Activated B cell treated with CpG ODN at 0.5 μM for 24 hours (primary cell): ENCODE results near the gene SAMM50. TPM values are rescaled to one million over a fixed set of nuclear protein-coding genes. Genes with fewer than 3 reads are reported as not detected.

Experiments used
- ATAC-seq: fragments of 200-7000 bp; cut with Tn5 transposase; one replicate; pipeline ENCODE4 v1.10.0; 2021; ENCODE audit warnings: low read depth, mild to moderate bottlenecking, moderate library complexity
- CTCF ChIA-PET: fragments of 350-600 bp; sonication (Branson Sonifier 250); formaldehyde crosslinking; loops from one replicate; lab custom pipeline; 2021; ENCODE audit warnings: antibody characterized with exemption; lab: Charles Lee
- POLR2A ChIA-PET: fragments of 350-600 bp; sonication (Branson Sonifier 250); formaldehyde crosslinking; loops from one replicate; lab custom pipeline; 2021; ENCODE audit warnings: antibody characterized with exemption; lab: Charles Lee
- DNase-seq: peaks from one replicate; pipeline ENCODE4 v3.0.0; 2022
- H3K27ac Mint-ChIP-seq: one replicate; pipeline ENCODE4 v1.8.0; 2020; ENCODE audit warnings: mixed read lengths
- H3K27me3 Mint-ChIP-seq: one replicate; pipeline ENCODE4 v1.8.0; 2021; ENCODE audit warnings: mixed read lengths
- H3K36me3 Mint-ChIP-seq: one replicate; pipeline ENCODE4 v1.8.0; 2021; ENCODE audit warnings: low read depth, mixed read lengths
- H3K4me1 Mint-ChIP-seq: one replicate; pipeline ENCODE4 v1.8.0; 2021; ENCODE audit warnings: mixed read lengths
- H3K4me3 Mint-ChIP-seq: one replicate; pipeline ENCODE4 v1.8.0; 2020; ENCODE audit warnings: mild to moderate bottlenecking, mixed read lengths
- H3K9me3 Mint-ChIP-seq: one replicate; pipeline ENCODE4 v1.8.0; 2020; ENCODE audit warnings: mixed read lengths
- CTCF ChIP-seq: fragments of 200-600 bp; IDR thresholded peaks from one replicate; pipeline ENCODE4 v1.8.0; 2022; ENCODE audit warnings: antibody characterized with exemption, mild to moderate bottlenecking
- intact Hi-C: fragments of 100-400 bp; cut with micrococcal nuclease; formaldehyde crosslinking; loops from one replicate; pipeline ENCODE4 v1.15.1; 2024
- total RNA-seq: library from RNA; stranded (reverse); gene quantifications from 2 replicates; pipeline ENCODE4 v1.2.3, GENCODE V29; 2022

The SAMM50 gene
- total RNA-seq, 1 donor from 2014 or later = 51.2 TPM

- Mint-ChIP-seq H3K4me1 (no peaks in the 10 kb centered on the region), H3K36me3 (peaks cover 87% of the 10 kb centered on the region), H3K27ac (no peak overlapping the region), H3K9me3 (no peaks in the 10 kb centered on the region), H3K4me3 (no peak overlapping the region), H3K27me3 (no peaks in the 10 kb centered on the region)
- intact Hi-C loops = no loop called here
- POLR2A ChIA-PET = no interaction called here
- TF ChIP-seq CTCF = no peak
- ATAC-seq (no peak), DNase-seq (no peak)
- CTCF ChIA-PET = no interaction called here
Measured at GRCh38 chr22:43978558-43978957, 23.3 kb downstream of the SAMM50 start.

GRCh38 chr22:43980579-43980978, 25.3 kb downstream of the SAMM50 start:
- no peak for ATAC-seq
- intact Hi-C loops = no loop called here
- H3K27me3 Mint-ChIP-seq = no peaks in the 10 kb centered on the region
- TF ChIP-seq CTCF = no peak
- H3K9me3 Mint-ChIP-seq = no peaks in the 10 kb centered on the region
- no peak for DNase-seq
- ChIA-PET CTCF (no interaction called here), POLR2A (no interaction called here)
- H3K4me3 Mint-ChIP-seq = no peak overlapping the region
- H3K27ac Mint-ChIP-seq = no peak overlapping the region
- H3K36me3 Mint-ChIP-seq = peaks cover 87% of the 10 kb centered on the region
- H3K4me1 Mint-ChIP-seq = no peaks in the 10 kb centered on the region

GRCh38 chr22:43980996-43981395, 25.8 kb downstream of the SAMM50 start:
- Mint-ChIP-seq H3K9me3 (no peaks in the 10 kb centered on the region), H3K4me1 (no peaks in the 10 kb centered on the region), H3K27me3 (no peaks in the 10 kb centered on the region), H3K36me3 (peaks cover 85% of the 10 kb centered on the region), H3K27ac (no peak overlapping the region), H3K4me3 (no peak overlapping the region)
- ChIA-PET POLR2A (no interaction called here), CTCF (no interaction called here)
- DNase-seq = no peak
- TF ChIP-seq CTCF = no peak
- ATAC-seq = no peak
- intact Hi-C loops = no loop called here

GRCh38 chr22:43983808-43984207, 28.6 kb downstream of the SAMM50 start:
- ChIA-PET POLR2A (no interaction called here), CTCF (interaction anchor here (3.6 kb wide), 1 partner anchor 9 kb away, joined by 16 read pairs; no protein-coding TSS in a partner anchor)
- no peaks in the 10 kb centered on the region for H3K9me3 Mint-ChIP-seq
- ATAC-seq (no peak), DNase-seq (no peak)
- peaks cover 85% of the 10 kb centered on the region for H3K36me3 Mint-ChIP-seq
- no peak for TF ChIP-seq CTCF
- intact Hi-C loops = no loop called here
- H3K4me3 Mint-ChIP-seq = no peak overlapping the region
- H3K4me1 Mint-ChIP-seq = no peaks in the 10 kb centered on the region
- no peak overlapping the region for H3K27ac Mint-ChIP-seq
- no peaks in the 10 kb centered on the region for H3K27me3 Mint-ChIP-seq

GRCh38 chr22:43985532-43985931, 30.3 kb downstream of the SAMM50 start:
- ATAC-seq (no peak), DNase-seq (no peak)
- no peak overlapping the region for H3K27ac Mint-ChIP-seq
- peaks cover 86% of the 10 kb centered on the region for H3K36me3 Mint-ChIP-seq
- CTCF ChIA-PET = interaction anchor here (3.6 to 4.1 kb wide), 2 partner anchors 8 to 100 kb away, joined by 16 to 20 read pairs; no protein-coding TSS in a partner anchor
- H3K4me1 Mint-ChIP-seq = no peaks in the 10 kb centered on the region
- no peaks in the 10 kb centered on the region for H3K9me3 Mint-ChIP-seq
- no peak for TF ChIP-seq CTCF
- H3K4me3 Mint-ChIP-seq = no peak overlapping the region
- intact Hi-C loops = no loop called here
- POLR2A ChIA-PET = interaction anchor here (0.7 kb wide), 1 partner anchor 425 kb away, joined by 4 read pairs; no protein-coding TSS in a partner anchor
- no peaks in the 10 kb centered on the region for H3K27me3 Mint-ChIP-seq
